ENCODE measurements around the gene HAUS7. TPM values are rescaled to one million over a fixed set of nuclear protein-coding genes. Genes with fewer than 3 reads are reported as not detected.
A peak's percentile ranks its signal among the peaks of the same experiment; 100 is the strongest.

Gene HAUS7
- polyA plus RNA-seq, 4 donors = 20.8 to 30.8 (median 24.2) TPM

GRCh38 chrX:153469811-153470410 lies 465 bp downstream of the HAUS7 start:
- H3K36me3 ChIP-seq (ENCODE audit: control insufficient read depth in 3 of 3, insufficient read depth in 2 of 3, low read depth in 1 of 3, low read length in 3 of 3) = peaks cover 0 to 23% (median 0%) of the 10 kb centered on the region in 3 donors
- WGBS, 3 donors = 1 to 26% (median 3%) methylated on average over 7 to 32 of the region's 32 CpGs
- no peaks in the 10 kb centered on the region for H3K27me3 ChIP-seq (ENCODE audit: control insufficient read depth in 3 of 3, insufficient read depth in 3 of 3, low read length in 3 of 3)
- DNase-seq (peak in 1 of 2 donors; percentile 37), FAIRE-seq (no peak)
- no peaks in the 10 kb centered on the region for H3K9me3 ChIP-seq (ENCODE audit: control insufficient read depth in 2 of 2, insufficient read depth in 1 of 2, low read depth in 1 of 2, low read length in 1 of 2)
- H3K4me3 ChIP-seq (ENCODE audit: low read depth in 1 of 3, low read length in 3 of 3) = peak overlapping the region; percentile 50 to 60 (median 51)
- peaks cover 0 to 12% (median 3%) of the 10 kb centered on the region in 3 donors for H3K4me1 ChIP-seq (ENCODE audit: control insufficient read depth in 3 of 3, insufficient read depth in 2 of 3, low read depth in 1 of 3, low read length in 2 of 3)
- H3K27ac ChIP-seq (ENCODE audit: low read depth in 1 of 3, low read length in 2 of 3) = peak overlapping the region in 2 of 3 donors; percentile 28 to 85

- Histone ChIP-seq H3K9me3 (ENCODE audit: control insufficient read depth in 2 of 2, insufficient read depth in 1 of 2, low read depth in 1 of 2, low read length in 1 of 2) (no peaks in the 10 kb centered on the region), H3K27ac (ENCODE audit: low read depth in 1 of 3, low read length in 2 of 3) (peak overlapping the region in 1 of 3 donors; percentile 23), H3K4me1 (ENCODE audit: control insufficient read depth in 3 of 3, insufficient read depth in 2 of 3, low read depth in 1 of 3, low read length in 2 of 3) (peaks cover 0 to 6% (median 0%) of the 10 kb centered on the region in 3 donors), H3K4me3 (ENCODE audit: low read depth in 1 of 3, low read length in 3 of 3) (no peak overlapping the region), H3K27me3 (ENCODE audit: control insufficient read depth in 3 of 3, insufficient read depth in 3 of 3, low read length in 3 of 3) (no peaks in the 10 kb centered on the region), H3K36me3 (ENCODE audit: control insufficient read depth in 3 of 3, insufficient read depth in 2 of 3, low read depth in 1 of 3, low read length in 3 of 3) (peaks cover 0 to 31% (median 0%) of the 10 kb centered on the region in 3 donors)
- DNase-seq = no peak
- 76 to 100% (median 77%) methylated on average over 1 to 12 of the region's 12 CpGs for WGBS, 3 donors
- FAIRE-seq = no peak
Observed at GRCh38 chrX:153468008-153468580, 2.3 kb downstream of the HAUS7 start.

GRCh38 chrX:153465691-153466380 lies 4.5 kb downstream of the HAUS7 start:
- H3K27ac ChIP-seq (ENCODE audit: low read depth in 1 of 3, low read length in 2 of 3) = no peak overlapping the region

GRCh38 chrX:153464116-153464515 lies 6.3 kb downstream of the HAUS7 start:
- Histone ChIP-seq H3K36me3 (ENCODE audit: control insufficient read depth in 3 of 3, insufficient read depth in 2 of 3, low read depth in 1 of 3, low read length in 3 of 3) (peaks cover 0 to 57% (median 0%) of the 10 kb centered on the region in 3 donors), H3K9me3 (ENCODE audit: control insufficient read depth in 2 of 2, insufficient read depth in 1 of 2, low read depth in 1 of 2, low read length in 1 of 2) (no peaks in the 10 kb centered on the region), H3K4me1 (ENCODE audit: control insufficient read depth in 3 of 3, insufficient read depth in 2 of 3, low read depth in 1 of 3, low read length in 2 of 3) (no peaks in the 10 kb centered on the region), H3K27me3 (ENCODE audit: control insufficient read depth in 3 of 3, insufficient read depth in 3 of 3, low read length in 3 of 3) (no peaks in the 10 kb centered on the region), H3K4me3 (ENCODE audit: low read depth in 1 of 3, low read length in 3 of 3) (no peak overlapping the region), H3K27ac (ENCODE audit: low read depth in 1 of 3, low read length in 2 of 3) (no peak overlapping the region)
- FAIRE-seq (no peak), DNase-seq (no peak)
- WGBS, 3 donors = 86 to 87% (median 86%) methylated on average over 5 of the region's 5 CpGs

More at GRCh38 chrX:153465691-153466380, 4.5 kb downstream of the HAUS7 start:
- Histone ChIP-seq H3K27me3 (ENCODE audit: control insufficient read depth in 3 of 3, insufficient read depth in 3 of 3, low read length in 3 of 3) (no peaks in the 10 kb centered on the region), H3K36me3 (ENCODE audit: control insufficient read depth in 3 of 3, insufficient read depth in 2 of 3, low read depth in 1 of 3, low read length in 3 of 3) (peaks cover 0 to 46% (median 0%) of the 10 kb centered on the region in 3 donors), H3K4me1 (ENCODE audit: control insufficient read depth in 3 of 3, insufficient read depth in 2 of 3, low read depth in 1 of 3, low read length in 2 of 3) (no peaks in the 10 kb centered on the region), H3K9me3 (ENCODE audit: control insufficient read depth in 2 of 2, insufficient read depth in 1 of 2, low read depth in 1 of 2, low read length in 1 of 2) (no peaks in the 10 kb centered on the region), H3K4me3 (ENCODE audit: low read depth in 1 of 3, low read length in 3 of 3) (no peak overlapping the region)
- no peak for FAIRE-seq
- DNase-seq = no peak
- WGBS, 3 donors = 87 to 90% (median 88%) methylated on average over 17 to 19 of the region's 19 CpGs

- Histone ChIP-seq H3K36me3 (ENCODE audit: control insufficient read depth in 3 of 3, insufficient read depth in 2 of 3, low read depth in 1 of 3, low read length in 3 of 3) (peaks cover 0 to 54% (median 0%) of the 10 kb centered on the region in 3 donors), H3K4me1 (ENCODE audit: control insufficient read depth in 3 of 3, insufficient read depth in 2 of 3, low read depth in 1 of 3, low read length in 2 of 3) (no peaks in the 10 kb centered on the region), H3K27me3 (ENCODE audit: control insufficient read depth in 3 of 3, insufficient read depth in 3 of 3, low read length in 3 of 3) (no peaks in the 10 kb centered on the region), H3K27ac (ENCODE audit: low read depth in 1 of 3, low read length in 2 of 3) (no peak overlapping the region), H3K9me3 (ENCODE audit: control insufficient read depth in 2 of 2, insufficient read depth in 1 of 2, low read depth in 1 of 2, low read length in 1 of 2) (no peaks in the 10 kb centered on the region), H3K4me3 (ENCODE audit: low read depth in 1 of 3, low read length in 3 of 3) (no peak overlapping the region)
- 79 to 97% (median 80%) methylated on average over 10 to 12 of the region's 12 CpGs for WGBS, 3 donors
- DNase-seq (no peak), FAIRE-seq (no peak)
Observed at GRCh38 chrX:153463556-153463955, 6.8 kb downstream of the HAUS7 start.

- DNase-seq (no peak), FAIRE-seq (no peak)
- no peak overlapping the region for H3K27ac ChIP-seq (ENCODE audit: low read depth in 1 of 3, low read length in 2 of 3)
- H3K4me1 ChIP-seq (ENCODE audit: control insufficient read depth in 3 of 3, insufficient read depth in 2 of 3, low read depth in 1 of 3, low read length in 2 of 3) = no peaks in the 10 kb centered on the region
- peaks cover 0 to 49% (median 0%) of the 10 kb centered on the region in 3 donors for H3K36me3 ChIP-seq (ENCODE audit: control insufficient read depth in 3 of 3, insufficient read depth in 2 of 3, low read depth in 1 of 3, low read length in 3 of 3)
- 88 to 92% (median 90%) methylated on average over 6 of the region's 6 CpGs for WGBS, 3 donors
- H3K9me3 ChIP-seq (ENCODE audit: control insufficient read depth in 2 of 2, insufficient read depth in 1 of 2, low read depth in 1 of 2, low read length in 1 of 2) = no peaks in the 10 kb centered on the region
- H3K4me3 ChIP-seq (ENCODE audit: low read depth in 1 of 3, low read length in 3 of 3) = no peak overlapping the region
- no peaks in the 10 kb centered on the region for H3K27me3 ChIP-seq (ENCODE audit: control insufficient read depth in 3 of 3, insufficient read depth in 3 of 3, low read length in 3 of 3)
Observed at GRCh38 chrX:153463031-153463430, 7.3 kb downstream of the HAUS7 start.

- Histone ChIP-seq H3K9me3 (ENCODE audit: control insufficient read depth in 2 of 2, insufficient read depth in 1 of 2, low read depth in 1 of 2, low read length in 1 of 2) (no peaks in the 10 kb centered on the region), H3K27me3 (ENCODE audit: control insufficient read depth in 3 of 3, insufficient read depth in 3 of 3, low read length in 3 of 3) (no peaks in the 10 kb centered on the region), H3K36me3 (ENCODE audit: control insufficient read depth in 3 of 3, insufficient read depth in 2 of 3, low read depth in 1 of 3, low read length in 3 of 3) (peaks cover 0 to 49% (median 0%) of the 10 kb centered on the region in 3 donors), H3K4me1 (ENCODE audit: control insufficient read depth in 3 of 3, insufficient read depth in 2 of 3, low read depth in 1 of 3, low read length in 2 of 3) (no peaks in the 10 kb centered on the region), H3K4me3 (ENCODE audit: low read depth in 1 of 3, low read length in 3 of 3) (no peak overlapping the region), H3K27ac (ENCODE audit: low read depth in 1 of 3, low read length in 2 of 3) (no peak overlapping the region)
- DNase-seq = no peak
- no peak for FAIRE-seq
- WGBS, 3 donors = 86 to 97% (median 92%) methylated on average over 9 to 10 of the region's 10 CpGs
Observed at GRCh38 chrX:153462291-153462690, 8.1 kb downstream of the HAUS7 start.

- Histone ChIP-seq H3K36me3 (ENCODE audit: control insufficient read depth in 3 of 3, insufficient read depth in 2 of 3, low read depth in 1 of 3, low read length in 3 of 3) (peaks cover 0 to 53% (median 0%) of the 10 kb centered on the region in 3 donors), H3K4me3 (ENCODE audit: low read depth in 1 of 3, low read length in 3 of 3) (no peak overlapping the region), H3K4me1 (ENCODE audit: control insufficient read depth in 3 of 3, insufficient read depth in 2 of 3, low read depth in 1 of 3, low read length in 2 of 3) (no peaks in the 10 kb centered on the region), H3K9me3 (ENCODE audit: control insufficient read depth in 2 of 2, insufficient read depth in 1 of 2, low read depth in 1 of 2, low read length in 1 of 2) (no peaks in the 10 kb centered on the region), H3K27ac (ENCODE audit: low read depth in 1 of 3, low read length in 2 of 3) (no peak overlapping the region), H3K27me3 (ENCODE audit: control insufficient read depth in 3 of 3, insufficient read depth in 3 of 3, low read length in 3 of 3) (no peaks in the 10 kb centered on the region)
- 39 to 52% (median 41%) methylated on average over 7 of the region's 7 CpGs for WGBS, 3 donors
- peak; percentile 37 to 48 for DNase-seq
- FAIRE-seq = no peak
Observed at GRCh38 chrX:153460826-153461225, 9.6 kb downstream of the HAUS7 start.
